Activated gamma-delta T cell (primary cell): Measurements from ENCODE around the gene MNAT1.
"Not testable (repeated sequence)": the region's sequence is repeated elsewhere in the genome, so short reads cannot be mapped to it uniquely, and the experiment has no call there.

Source experiments
- DNase-seq: peaks from one replicate; lab custom pipeline; 2025; lab: John Stamatoyannopoulos, UW

The MNAT1 gene

DNA sequence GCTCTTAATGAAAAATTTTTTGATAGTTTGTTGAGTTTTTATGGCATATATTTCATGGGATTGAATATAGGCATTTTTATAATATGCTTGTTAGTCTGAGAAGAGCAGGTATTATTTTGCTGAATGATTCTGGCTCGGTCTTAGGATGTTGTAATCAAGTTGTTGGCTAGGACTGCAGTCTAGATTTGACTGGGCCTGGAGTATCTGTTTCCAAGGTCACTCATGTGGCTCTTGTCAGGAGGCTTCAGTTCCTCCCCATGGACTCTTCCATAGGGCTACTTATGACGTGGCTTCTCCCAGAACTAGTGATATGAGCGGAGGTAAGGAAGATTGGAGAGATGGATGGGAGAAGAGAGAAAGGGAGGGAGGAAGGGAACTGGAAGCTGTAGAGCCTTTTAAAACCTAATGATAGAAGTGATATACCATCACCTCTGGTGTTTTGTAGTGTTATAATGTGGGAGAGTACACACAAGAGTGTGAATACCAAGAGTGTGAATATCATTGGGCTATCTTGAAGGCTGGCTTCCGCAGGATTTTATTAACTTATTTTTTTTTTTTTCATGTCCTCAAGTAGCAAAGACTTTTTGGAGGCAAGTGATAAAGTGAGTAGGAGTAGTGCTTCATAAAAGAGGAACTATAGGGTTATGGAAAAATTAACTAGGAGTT, 4.4 kb downstream of the MNAT1 start:
- no peak for DNase-seq

DNA sequence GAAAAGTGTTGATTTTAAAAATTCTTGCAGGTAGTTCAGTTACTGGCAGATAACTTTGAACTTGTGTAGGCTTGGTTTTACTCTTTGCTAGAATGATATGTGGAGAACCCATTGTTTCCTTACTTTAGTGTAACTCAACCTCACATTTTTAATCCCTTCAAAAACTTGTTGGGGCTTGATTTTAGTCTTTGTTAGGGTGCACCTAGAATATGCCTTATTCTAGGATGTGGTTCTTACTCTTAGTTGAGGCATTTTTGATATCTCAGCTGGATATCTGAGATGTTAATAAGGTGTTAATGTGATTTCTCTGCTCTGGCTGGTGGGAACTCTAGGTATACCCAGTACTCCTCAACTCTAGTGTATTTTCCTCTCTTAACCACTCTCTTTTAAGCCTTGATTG, 10.0 kb downstream of the MNAT1 start:
- no peak for DNase-seq

DNA sequence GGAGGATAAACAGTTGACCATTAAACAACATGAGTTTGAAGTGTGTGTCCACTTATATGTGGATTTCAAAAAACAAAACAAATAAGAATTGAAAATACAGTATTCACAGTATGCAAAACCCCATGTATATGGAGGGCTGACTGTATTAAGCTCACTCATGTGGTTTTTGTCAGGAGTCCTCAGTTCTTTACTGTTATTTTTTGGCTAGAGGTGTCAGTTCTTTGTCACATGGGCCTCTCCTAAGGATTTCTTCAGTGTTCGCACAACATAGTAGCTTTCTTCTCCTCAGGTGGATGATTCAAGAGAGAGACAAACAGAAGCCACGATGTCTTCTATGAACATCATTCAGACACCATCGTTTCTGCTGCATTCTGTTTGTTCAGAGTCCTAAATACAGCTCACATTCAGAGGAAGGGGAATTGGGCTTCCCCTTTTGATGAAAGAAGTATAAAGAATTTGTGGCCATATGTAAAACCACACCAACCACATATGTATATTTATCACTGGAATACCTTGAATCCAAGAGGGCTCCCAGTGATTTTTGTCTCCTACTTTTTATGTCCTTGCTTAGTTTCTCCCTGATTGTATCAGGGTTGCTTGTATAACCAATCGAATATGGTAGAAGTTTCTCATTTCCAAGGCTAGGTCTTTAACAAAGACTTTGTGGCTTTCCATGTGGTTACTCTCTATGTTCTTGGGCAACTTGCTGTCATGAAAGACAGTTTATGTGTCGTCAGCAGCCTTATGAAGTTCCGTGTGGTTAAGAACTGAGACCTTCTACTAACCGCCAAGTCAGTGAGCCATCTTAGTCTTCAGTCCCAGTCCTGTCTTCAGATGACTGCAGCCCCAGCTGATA, 18.9 kb downstream of the MNAT1 start:
- DNase-seq = no peak

DNA sequence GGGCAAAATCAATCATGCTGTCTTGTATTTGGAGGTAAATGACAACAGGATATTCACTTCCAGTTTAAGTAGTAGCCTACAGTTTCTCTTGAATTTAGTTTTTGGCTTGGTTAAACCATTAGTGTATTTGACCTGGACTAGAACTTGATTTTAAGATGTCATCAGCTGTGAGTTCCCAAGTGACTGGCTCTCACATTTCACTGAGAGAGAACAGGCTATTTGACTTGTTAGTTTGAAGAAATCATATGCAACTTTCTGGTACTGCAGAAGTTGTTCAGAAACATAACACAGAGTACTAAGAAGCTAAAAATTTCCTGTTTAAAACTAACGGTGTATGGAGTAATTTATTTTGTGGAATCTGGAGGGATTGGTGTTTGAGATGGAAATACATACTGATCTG, 22.3 kb downstream of the MNAT1 start:
- no peak for DNase-seq

DNA sequence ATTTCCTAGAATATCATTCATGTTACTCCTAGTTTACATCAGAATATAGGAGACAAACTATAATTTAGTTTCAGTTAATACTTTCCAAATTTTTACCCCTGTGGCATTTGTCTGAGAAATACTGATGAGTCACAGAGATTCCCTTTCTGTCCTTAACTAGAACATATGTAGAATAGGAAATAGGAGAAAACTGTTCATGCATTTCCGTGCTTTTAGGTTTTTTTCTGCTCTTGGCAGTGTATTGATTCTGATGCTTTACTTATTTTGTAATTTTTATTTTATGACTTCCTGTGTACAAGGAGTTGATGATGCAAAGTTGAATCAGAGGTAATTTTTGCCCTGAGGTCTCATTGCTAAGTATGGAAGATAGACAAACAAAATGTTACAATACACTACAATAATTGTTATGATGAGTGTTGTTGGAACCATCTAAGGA, 23.0 kb downstream of the MNAT1 start:
- no peak for DNase-seq

DNA sequence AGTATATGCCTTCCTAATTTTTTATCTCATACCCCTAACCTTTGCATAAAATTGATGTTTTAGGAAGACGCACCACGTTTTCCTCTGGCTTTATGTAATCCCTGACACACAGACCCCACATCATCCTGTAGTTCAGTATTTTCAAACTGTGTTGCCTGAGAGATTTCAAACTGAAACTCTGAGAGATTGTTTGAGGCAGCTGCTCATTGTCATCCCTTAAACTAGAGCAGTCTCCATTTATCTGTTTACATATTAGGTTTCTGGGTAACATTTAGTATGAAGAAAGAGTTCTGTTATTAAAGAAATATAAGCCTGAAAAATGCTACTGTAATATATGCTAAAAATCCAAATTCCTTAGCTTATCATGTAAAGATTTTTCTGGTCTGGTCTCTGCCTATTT, 24.3 kb downstream of the MNAT1 start:
- no peak for DNase-seq

DNA sequence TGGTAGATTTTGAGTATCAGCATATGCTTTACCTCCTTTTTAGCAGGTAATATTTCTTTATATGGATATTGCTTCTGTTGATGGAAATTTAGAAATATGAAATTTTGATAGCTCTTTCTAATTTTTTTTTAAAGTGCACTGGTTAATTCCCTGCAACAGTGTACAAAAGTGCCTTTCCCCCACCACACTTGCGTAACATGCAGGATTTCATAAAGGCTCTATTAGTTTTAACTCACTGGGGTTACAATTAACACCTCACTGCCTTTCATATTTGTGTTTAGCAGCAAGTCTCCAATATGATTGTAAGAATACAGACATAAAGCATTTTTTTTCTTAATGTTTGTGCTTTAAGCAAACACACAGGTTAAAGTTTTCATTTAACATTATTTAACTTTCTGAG, 25.6 kb downstream of the MNAT1 start:
- no peak for DNase-seq

DNA sequence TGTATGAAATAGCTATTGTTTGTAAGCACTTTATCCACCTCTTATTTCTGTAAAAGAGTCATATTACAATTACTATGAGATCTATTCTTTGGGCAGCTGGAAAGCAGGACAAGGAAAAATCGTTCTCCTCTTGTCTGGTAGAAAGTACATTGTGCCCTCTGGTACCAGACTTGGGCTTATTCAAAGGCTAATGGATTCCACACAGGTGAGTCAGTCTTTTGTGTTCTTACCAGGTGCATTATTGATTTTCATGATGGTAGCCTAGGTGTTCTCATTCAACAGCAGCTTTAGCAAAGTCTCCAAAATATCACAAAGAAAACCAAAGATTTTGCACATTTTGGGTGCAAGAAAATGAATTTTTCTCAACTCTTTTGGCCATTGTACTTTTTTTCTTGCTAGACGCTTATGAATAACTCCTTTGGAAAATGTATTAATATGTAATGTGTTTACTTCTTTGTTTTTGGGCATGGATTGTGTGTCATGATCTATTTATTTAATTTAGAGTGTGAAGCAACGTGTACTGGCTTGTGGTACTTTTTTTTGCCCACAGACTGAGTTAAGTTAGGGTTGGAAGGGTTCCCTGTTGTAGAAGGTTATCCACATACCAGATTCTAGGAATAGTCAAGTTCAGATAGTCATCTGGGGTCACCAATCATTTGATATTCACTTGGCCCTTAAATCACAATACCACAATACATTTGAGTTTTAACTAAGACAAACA, 26.2 kb downstream of the MNAT1 start:
- DNase-seq = no peak

DNA sequence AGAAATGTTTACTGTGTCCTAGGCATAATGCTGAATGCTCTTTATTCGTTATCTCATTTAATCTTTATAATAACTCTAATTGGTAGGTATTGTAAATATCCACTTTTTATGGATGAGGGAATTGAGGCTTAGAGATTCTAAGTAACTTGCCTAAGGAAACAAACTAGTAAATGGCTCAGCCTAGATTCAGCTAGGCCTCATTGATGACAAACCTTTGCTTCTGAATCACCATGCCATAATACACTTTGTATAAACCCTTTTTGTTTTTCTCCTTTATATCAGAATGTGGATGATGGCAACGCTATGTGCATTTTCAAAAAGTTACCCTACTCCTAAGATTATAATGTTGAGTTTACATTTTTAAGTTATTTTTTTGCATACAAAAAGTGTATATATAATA, 34.0 kb downstream of the MNAT1 start:
- no peak for DNase-seq

DNA sequence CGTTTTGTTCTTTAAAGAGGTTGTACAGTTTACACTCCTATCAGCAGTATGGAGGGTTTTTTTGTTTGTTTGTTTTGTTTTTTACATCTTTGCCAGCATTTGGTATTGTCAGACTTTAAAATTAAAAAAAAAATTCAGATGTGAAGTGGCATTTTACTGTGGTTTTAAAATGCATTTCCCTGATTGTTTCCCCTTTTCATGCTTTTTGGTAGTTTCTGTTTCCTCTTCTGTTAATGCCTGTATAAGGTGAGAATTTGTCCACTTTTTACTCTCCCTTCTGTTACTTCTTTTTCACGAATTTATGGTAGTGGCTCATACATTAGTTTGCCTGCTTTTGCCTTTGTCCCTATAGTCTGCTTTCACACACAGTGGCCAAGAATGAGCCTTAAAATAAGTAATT, 36.6 kb downstream of the MNAT1 start:
- no peak for DNase-seq

DNA sequence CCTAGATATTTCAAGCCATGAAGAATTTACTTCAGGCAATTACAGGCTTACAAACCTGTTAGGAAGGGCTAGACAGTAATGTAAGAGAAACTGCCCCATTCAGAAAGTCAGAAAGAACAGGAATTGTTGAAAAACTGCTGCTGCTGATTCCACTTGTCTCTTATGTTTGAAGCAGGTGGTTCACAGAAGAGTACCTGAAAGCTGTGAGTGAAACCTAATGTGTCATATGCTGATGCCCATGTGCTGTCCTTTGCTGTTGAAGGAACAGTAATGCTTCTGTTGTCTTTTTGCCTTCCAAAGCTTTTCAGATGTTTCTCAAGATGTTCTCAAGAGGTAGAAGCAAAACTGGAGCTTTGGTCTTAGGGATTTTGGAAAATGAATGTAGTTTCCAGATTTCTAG, 39.0 kb downstream of the MNAT1 start:
- no peak for DNase-seq

DNA sequence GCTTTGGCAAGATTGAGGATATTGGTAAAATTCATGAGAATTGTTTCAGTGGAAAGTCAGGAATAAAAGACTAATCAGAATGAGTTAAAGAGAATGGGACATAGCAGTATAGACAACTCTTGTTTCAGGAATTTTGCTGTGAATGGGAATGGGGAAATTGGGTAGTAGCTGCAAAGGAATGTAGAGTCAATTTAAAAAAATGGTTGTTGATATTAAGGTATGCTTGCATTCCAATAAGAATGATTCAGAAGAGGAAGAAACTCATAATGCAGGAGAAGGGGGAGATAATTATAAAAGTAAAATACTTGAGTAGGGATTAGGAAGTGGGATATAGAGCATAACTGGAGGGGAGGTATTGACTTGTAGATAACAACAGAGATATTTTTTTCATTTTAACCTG, 40.7 kb downstream of the MNAT1 start:
- no peak for DNase-seq

DNA sequence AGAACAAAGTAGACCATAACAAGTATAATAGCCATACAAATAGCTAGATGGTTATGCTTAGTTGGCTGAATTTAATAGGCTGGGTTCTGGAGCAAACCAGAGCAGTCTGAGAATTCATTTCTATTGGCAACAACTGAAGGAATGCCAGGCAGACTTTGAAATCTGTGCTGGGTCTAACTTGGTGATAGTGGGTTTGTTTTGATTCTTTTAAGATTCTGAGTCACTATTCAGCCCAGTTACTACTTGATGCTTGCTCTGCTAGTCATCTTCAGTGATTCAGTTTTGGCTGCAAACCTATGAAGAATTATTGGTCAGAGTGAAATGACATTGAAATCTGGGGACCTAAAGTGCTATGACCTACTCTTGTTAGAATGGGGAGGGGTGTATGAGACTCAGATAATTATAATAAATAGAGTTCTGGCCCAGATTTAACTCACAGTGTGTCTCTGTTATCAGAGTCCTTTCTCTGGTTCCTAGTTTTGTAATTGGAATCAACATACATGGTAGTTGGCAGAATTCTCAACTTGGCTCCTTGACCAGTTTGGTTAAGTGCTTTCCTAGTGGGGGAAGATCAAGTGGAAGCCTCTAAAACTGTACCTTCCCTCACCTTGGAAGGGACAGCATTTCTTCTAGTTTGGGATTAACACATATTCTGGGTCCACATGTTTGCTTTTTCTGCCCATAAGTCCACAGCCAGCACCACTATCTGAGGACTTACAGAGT, 43.5 kb downstream of the MNAT1 start:
- no peak for DNase-seq

DNA sequence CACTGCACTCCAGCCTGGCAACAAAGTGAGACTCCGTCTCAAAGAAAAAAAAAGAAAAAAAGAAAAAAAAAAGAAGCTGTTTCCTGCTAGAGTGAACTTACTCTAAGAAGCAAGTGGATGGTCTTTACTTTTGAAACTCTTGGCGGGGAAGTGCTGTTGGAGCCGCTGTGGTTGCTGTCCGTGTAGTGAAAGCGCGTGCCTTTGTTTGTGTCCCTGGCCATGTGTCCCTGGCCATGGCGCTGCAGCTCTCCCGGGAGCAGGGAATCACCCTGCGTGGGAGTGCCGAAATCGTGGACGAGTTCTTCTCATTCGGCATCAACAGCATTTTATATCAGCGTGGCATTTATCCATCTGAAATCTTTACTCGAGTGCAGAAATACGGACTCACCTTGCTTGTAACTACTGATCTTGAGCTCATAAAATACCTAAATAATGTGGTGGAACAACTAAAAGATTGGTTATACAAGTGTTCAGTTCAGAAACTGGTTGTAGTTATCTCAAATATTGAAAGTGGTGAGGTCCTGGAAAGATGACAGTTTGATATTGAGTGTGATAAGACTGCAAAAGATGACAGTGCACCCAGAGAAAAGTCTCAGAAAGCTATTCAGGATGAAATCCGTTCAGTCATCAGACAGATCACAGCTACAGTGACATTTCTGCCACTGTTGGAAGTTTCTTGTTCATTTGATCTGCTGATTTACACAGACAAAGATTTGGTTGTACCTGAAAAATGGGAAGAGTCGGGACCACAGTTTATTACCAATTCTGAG, 45.4 kb downstream of the MNAT1 start:
- not testable (repeated sequence) for DNase-seq

DNA sequence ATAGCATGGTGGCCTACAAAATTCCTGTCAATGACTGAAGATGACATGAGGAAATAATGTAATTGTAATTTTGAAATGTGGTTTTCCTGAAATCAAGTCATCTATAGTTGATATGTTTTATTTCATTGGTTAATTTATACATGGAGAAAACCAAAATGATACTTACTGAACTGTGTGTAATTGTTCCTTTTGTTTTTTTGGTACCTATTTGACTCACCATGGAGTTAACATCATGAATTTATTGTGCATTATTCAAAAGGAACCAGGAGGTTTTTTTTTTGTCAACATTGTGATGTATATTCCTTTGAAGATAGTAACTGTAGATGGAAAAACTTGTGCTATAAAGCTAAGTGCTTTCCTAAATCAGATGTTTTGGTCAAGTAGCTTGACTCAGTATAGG, 46.0 kb downstream of the MNAT1 start:
- not testable (repeated sequence) for DNase-seq

DNA sequence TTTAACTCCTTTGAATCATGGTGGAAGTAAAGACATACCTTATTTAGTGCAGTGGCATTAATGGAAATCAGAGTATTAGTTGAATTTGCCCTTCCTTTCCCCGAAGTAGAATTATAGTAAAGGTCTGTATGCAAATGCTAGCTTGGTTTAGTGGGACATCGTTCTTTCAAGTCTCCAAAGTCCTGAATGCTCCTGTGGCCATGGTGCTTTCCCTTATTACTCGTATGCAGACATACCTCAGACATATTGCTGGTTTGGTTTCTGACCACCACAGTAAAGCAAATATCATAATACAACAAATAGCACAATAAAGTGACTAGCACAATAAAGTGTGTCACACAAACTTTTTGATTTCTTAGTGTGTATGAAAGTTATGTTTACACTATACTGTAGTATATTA, 52.3 kb downstream of the MNAT1 start:
- DNase-seq = no peak

DNA sequence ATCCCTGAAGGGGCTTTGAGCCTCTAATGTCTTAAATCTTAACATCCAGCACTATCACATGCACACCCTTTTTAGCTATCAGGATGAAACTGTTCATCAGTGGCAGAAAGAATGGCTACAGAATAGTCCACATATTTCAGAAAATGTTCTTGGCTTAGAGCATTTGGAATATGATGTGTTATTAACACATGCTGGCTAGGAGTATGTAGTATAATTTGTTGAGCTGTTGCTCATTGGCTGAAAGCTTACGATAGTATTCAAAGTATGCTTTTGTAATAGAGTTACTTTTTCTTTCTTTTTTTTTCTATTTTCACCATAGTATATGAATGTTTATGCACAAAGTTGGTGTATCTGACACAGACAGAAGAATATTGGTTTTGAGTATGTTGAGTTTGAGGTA, 55.1 kb downstream of the MNAT1 start:
- no peak for DNase-seq

DNA sequence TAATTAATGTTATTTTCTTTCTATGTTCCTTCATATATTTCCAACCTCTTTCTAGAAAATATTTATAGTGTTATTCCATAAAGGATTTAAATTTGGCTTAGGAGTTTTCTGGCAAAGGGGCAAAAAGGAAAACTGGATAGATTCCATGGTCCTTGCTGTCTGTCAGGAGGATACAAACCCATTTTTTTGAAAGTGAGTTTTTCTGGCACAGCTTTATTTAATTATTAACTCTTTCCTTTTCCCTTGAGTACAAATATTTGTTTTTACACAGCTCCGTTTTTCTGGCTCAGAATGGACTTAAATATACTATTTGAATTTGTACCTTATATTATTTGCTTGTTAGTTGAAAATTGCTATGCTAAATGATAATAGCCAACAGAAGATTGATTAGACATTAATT, 56.3 kb downstream of the MNAT1 start:
- DNase-seq = no peak

DNA sequence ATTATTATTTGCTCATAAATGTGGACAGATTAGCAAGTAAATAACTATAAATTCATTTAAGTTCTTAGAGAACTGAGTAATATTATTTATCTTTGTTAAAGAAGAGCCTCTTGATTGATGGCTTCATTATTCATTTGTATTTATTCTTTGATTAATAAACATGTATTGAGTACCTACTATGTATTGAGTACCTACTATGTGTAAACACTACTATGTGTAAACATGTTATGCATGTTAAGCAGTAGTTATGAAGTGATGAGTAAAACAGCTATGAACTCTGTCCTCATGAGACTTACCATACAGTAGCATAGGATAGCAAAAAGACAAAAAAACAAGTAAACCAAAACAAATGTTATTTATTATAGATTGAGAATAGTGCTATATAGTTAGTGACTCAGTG, 61.9 kb downstream of the MNAT1 start:
- no peak for DNase-seq

DNA sequence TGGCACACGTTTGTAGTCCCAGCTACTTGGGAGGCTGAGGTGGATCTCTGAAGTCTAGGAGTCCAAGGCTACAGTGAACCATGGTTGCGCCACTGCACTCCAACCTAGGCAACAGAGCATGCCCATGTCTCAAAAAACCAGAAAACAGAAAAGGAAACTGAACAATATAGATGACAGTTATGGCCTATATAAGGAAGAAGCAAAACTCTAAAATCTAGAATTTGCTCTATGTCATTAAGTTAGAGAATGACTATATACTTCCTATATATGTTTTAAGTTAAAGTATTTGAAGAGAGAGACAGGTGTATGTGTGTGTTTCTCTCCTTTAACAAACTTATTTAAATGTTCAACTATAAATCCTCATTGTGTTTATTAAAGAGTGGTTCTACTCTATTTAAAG, 65.8 kb downstream of the MNAT1 start:
- DNase-seq = no peak

DNA sequence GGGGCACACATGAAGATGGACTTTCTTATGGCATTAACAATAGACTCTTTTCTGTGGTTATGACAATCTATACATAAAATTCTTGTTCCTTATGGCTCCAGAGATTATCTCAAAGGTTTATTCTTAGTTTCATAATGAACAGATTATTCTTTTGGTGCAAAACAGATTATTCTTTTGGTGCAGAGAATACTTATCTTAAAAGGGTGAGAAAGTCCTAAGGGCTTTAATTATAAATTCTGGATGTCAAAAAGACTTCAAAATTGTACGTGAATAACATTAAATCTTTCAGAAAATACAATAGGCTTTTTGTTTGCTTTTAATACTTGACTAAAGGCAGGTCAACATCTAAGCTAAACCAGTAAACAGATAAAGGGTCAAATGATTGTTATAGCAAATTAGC, 69.3 kb downstream of the MNAT1 start:
- no peak for DNase-seq
